K562 (cell line): ENCODE measurements around the gene FIZ1. TPM values are rescaled to one million over a fixed set of nuclear protein-coding genes. Genes with fewer than 3 reads are reported as not detected.

Experiments
- CHAMP1 ChIP-seq: fragments of 450-650 bp; IDR thresholded peaks from 2 replicates; pipeline ENCODE4 v1.6.1; 2016; ENCODE audit warnings: mild to moderate bottlenecking
- KLF6 ChIP-seq: fragments of 250-450 bp; sonication (Bioruptor Pico); IDR thresholded peaks from 2 replicates; pipeline ENCODE4 v1.4.0; 2020; ENCODE audit warnings: mild to moderate bottlenecking, moderate library complexity, borderline replicate concordance
- PTBP1 ChIP-seq: fragments of 200-400 bp; formaldehyde crosslinking; IDR thresholded peaks from 2 replicates; pipeline ENCODE4 v1.6.1; 2017; ENCODE audit warnings: low read depth, low read length
- RFX5 ChIP-seq: IDR thresholded peaks from 2 replicates; pipeline ENCODE4 v1.6.1; 2011; ENCODE audit warnings: low read depth, mild to moderate bottlenecking, improper control_type of control experiment, low read length
- RREB1 ChIP-seq: fragments of 250-450 bp; sonication (Bioruptor Pico); IDR thresholded peaks from 2 replicates; pipeline ENCODE4 v1.4.0; 2020
- SAP30 ChIP-seq: fragments of 200-600 bp; sonication (generic); IDR thresholded peaks from 2 replicates; pipeline ENCODE4 v1.6.1; 2012; ENCODE audit warnings: borderline replicate concordance, low read depth, mild to moderate bottlenecking, moderate library complexity, low read length, control low read depth, inconsistent platforms; ENCODE audit not compliant: insufficient read depth, poor library complexity, severe bottlenecking
- TBP ChIP-seq: optimal IDR thresholded peaks from 2 replicates; pipeline ENCODE3; 2011; ENCODE audit warnings: low read depth, low read length, improper control_type of control experiment
- ZBTB34 ChIP-seq: fragments of 250-450 bp; sonication (Bioruptor Pico); IDR thresholded peaks from 2 replicates; pipeline ENCODE4 v1.8.0; 2021; ENCODE audit warnings: mild to moderate bottlenecking, moderate library complexity
- ZNF174 ChIP-seq: fragments of 250-450 bp; sonication (Bioruptor Pico); IDR thresholded peaks from 2 replicates; pipeline ENCODE4 v1.4.0; 2020; ENCODE audit warnings: mild to moderate bottlenecking
- ZNF316 ChIP-seq: fragments of 450-650 bp; IDR thresholded peaks from 2 replicates; pipeline ENCODE4 v1.6.1; 2016
- ZNF354B ChIP-seq: fragments of 250-450 bp; sonication (Bioruptor Pico); IDR thresholded peaks from 2 replicates; pipeline ENCODE4 v1.4.0; 2020
- polyA plus RNA-seq, 8 experiments: library from polyadenylated mRNA; depleted of rRNA in 4 of 8; stranded (reverse) in 5 of 8; unstranded in 3 of 8; fragments of >200 nt; fragmentation: Nextera tagmentation in 2 of 8; fragmentation: Illumina TruSeq in 1 of 8; extraction: Ambion mirVana in 2 of 8; extraction: Trizol in 1 of 8; gene quantifications; 2 replicates each; pipeline versions ENCODE4 v1.2.1 to v1.2.3, GENCODE V29; 2011 to 2014; ENCODE audit warnings: inconsistent platforms in 1 of 8, missing spikeins in 1 of 8
- total RNA-seq, 7 experiments: library from RNA; depleted of rRNA in 6 of 7; stranded (reverse); fragments of >200 nt in 6 of 7; fragmentation: Illumina TruSeq in 2 of 7; extraction: Trizol in 2 of 7; gene quantifications; 2 replicates each; pipeline versions ENCODE4 v1.2.1 to v1.2.3, GENCODE V29; 2011 to 2021; ENCODE audit warnings: low replicate concordance in 1 of 7
- TF ChIP-seq, protein P1 (sequence below), 2 experiments: fragments of 450-650 bp in 1 of 2; sonication (generic) in 1 of 2; formaldehyde crosslinking; conservative IDR thresholded peaks; 2 replicates each; pipeline versions ENCODE4 v1.4.0 to v1.8.1; 2020 to 2022; ENCODE audit warnings: mild to moderate bottlenecking in 1 of 2, missing genetic modification reagents in 1 of 2
- TF ChIP-seq, protein P2 (sequence below): sonication (generic); formaldehyde crosslinking; IDR thresholded peaks from 2 replicates; pipeline ENCODE4 v1.8.0; 2023; ENCODE audit warnings: mild to moderate bottlenecking, missing genetic modification reagents

Gene FIZ1
- total and polyA plus RNA-seq, 9 of the 15 experiments (the other 6 are each of a cell fraction or from before 2014, with no cell fraction given) = 0.79 to 17.5 (median 5.5) TPM

- TF ChIP-seq RREB1 (CRISPR knock-in tag) = 0 out of 2 replicates have a peak, but pooled peaks have one; percentile 42
- TF ChIP-seq CHAMP1 = no peak
- no peak for TF ChIP-seq SAP30
- no peak for TF ChIP-seq PTBP1
- TF ChIP-seq ZBTB34 = 0 out of 2 replicates have a peak, but pooled peaks have one; percentile 7
- TF ChIP-seq, protein P1, sequence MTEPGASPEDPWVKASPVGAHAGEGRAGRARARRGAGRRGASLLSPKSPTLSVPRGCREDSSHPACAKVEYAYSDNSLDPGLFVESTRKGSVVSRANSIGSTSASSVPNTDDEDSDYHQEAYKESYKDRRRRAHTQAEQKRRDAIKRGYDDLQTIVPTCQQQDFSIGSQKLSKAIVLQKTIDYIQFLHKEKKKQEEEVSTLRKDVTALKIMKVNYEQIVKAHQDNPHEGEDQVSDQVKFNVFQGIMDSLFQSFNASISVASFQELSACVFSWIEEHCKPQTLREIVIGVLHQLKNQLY (CRISPR knock-in tag; conservative IDR thresholded peaks at IDR 0.05) = peak in 1 of 2 experiments; percentile 96; a peak in 1 of 4 replicates
- TF ChIP-seq ZNF316 = no peak
- TF ChIP-seq, protein P2, sequence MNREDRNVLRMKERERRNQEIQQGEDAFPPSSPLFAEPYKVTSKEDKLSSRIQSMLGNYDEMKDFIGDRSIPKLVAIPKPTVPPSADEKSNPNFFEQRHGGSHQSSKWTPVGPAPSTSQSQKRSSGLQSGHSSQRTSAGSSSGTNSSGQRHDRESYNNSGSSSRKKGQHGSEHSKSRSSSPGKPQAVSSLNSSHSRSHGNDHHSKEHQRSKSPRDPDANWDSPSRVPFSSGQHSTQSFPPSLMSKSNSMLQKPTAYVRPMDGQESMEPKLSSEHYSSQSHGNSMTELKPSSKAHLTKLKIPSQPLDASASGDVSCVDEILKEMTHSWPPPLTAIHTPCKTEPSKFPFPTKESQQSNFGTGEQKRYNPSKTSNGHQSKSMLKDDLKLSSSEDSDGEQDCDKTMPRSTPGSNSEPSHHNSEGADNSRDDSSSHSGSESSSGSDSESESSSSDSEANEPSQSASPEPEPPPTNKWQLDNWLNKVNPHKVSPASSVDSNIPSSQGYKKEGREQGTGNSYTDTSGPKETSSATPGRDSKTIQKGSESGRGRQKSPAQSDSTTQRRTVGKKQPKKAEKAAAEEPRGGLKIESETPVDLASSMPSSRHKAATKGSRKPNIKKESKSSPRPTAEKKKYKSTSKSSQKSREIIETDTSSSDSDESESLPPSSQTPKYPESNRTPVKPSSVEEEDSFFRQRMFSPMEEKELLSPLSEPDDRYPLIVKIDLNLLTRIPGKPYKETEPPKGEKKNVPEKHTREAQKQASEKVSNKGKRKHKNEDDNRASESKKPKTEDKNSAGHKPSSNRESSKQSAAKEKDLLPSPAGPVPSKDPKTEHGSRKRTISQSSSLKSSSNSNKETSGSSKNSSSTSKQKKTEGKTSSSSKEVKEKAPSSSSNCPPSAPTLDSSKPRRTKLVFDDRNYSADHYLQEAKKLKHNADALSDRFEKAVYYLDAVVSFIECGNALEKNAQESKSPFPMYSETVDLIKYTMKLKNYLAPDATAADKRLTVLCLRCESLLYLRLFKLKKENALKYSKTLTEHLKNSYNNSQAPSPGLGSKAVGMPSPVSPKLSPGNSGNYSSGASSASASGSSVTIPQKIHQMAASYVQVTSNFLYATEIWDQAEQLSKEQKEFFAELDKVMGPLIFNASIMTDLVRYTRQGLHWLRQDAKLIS (CRISPR knock-in tag) = peak; percentile 98; the same call in 1 of the 2 replicates
- no peak for TF ChIP-seq ZNF174 (CRISPR knock-in tag)
- peak; percentile 46; the same call in 1 of the 2 replicates for TF ChIP-seq KLF6 (CRISPR knock-in tag)
- no peak for TF ChIP-seq ZNF354B (CRISPR knock-in tag)
- TF ChIP-seq TBP = no peak
- TF ChIP-seq RFX5 = no peak
Observed at GRCh38 chr19:55640043-55640576, 40.8 kb upstream of the FIZ1 start (continued).
